Activated naive CD4-positive, alpha-beta T cell treated with anti-CD3 and anti-CD28 coated beads, Interleukin-2, amount 10 ng/mL, durations not matched to agents 7 days and 5 days (primary cell): ENCODE data around the gene ITFG2.

Experiments
- CTCF ChIA-PET: fragments of 350-600 bp; sonication (Branson Sonifier 250); formaldehyde crosslinking; loops from one replicate; lab custom pipeline; 2021; ENCODE audit warnings: antibody characterized with exemption; lab: Charles Lee
- DNase-seq: peaks from one replicate; pipeline ENCODE4 v3.0.0-alpha.2; 2020
- H3K27ac Mint-ChIP-seq: one replicate; pipeline ENCODE4 v1.8.0; 2021; ENCODE audit warnings: mild to moderate bottlenecking, moderate library complexity, mixed read lengths
- H3K27me3 Mint-ChIP-seq: one replicate; pipeline ENCODE4 v1.8.0; 2021; ENCODE audit warnings: mild to moderate bottlenecking, mixed read lengths
- H3K36me3 Mint-ChIP-seq: one replicate; pipeline ENCODE4 v1.8.0; 2021; ENCODE audit warnings: mixed read lengths
- H3K4me1 Mint-ChIP-seq: one replicate; pipeline ENCODE4 v1.8.0; 2021; ENCODE audit warnings: mixed read lengths
- H3K4me3 Mint-ChIP-seq: one replicate; pipeline ENCODE4 v1.8.0; 2021; ENCODE audit warnings: mild to moderate bottlenecking, moderate library complexity, mixed read lengths
- H3K9me3 Mint-ChIP-seq: one replicate; pipeline ENCODE4 v1.8.0; 2021; ENCODE audit warnings: mixed read lengths

ITFG2 gene

GRCh38 chr12:2785017-2785416, 27.5 kb upstream of the ITFG2 start:
- CTCF ChIA-PET, result interaction anchor here (0.9 to 3.8 kb wide), 7 partner anchors 8 to 104 kb away, joined by 3 to 50 read pairs (median 3); no protein-coding TSS in a partner anchor

GRCh38 chr12:2791089-2791488, 21.4 kb upstream of the ITFG2 start:
- Mint-ChIP-seq H3K9me3 (no peaks in the 10 kb centered on the region), H3K27me3 (peaks cover 29% of the 10 kb centered on the region), H3K36me3 (no peaks in the 10 kb centered on the region), H3K4me3 (no peak overlapping the region), H3K27ac (no peak overlapping the region), H3K4me1 (peaks cover 1% of the 10 kb centered on the region)
- no peak for DNase-seq
- CTCF ChIA-PET, result no interaction called here

More at GRCh38 chr12:2785017-2785416, 27.5 kb upstream of the ITFG2 start:
- H3K9me3 Mint-ChIP-seq, result no peaks in the 10 kb centered on the region
- peaks cover 23% of the 10 kb centered on the region for H3K27me3 Mint-ChIP-seq
- no peaks in the 10 kb centered on the region for H3K36me3 Mint-ChIP-seq
- H3K4me1 Mint-ChIP-seq, result peaks cover 8% of the 10 kb centered on the region
- H3K4me3 Mint-ChIP-seq, result no peak overlapping the region
- no peak overlapping the region for H3K27ac Mint-ChIP-seq
- no peak for DNase-seq

GRCh38 chr12:2792671-2793500, 19.6 kb upstream of the ITFG2 start:
- Mint-ChIP-seq H3K27me3 (peaks cover 29% of the 10 kb centered on the region), H3K4me1 (peaks cover 16% of the 10 kb centered on the region), H3K4me3 (peak overlapping the region; percentile 80), H3K27ac (no peak overlapping the region), H3K9me3 (no peaks in the 10 kb centered on the region), H3K36me3 (peaks cover 4% of the 10 kb centered on the region)
- CTCF ChIA-PET, result interaction anchor here (1.0 to 1.1 kb wide), 3 partner anchors 8 to 28 kb away, joined by 3 to 4 read pairs (median 4); no protein-coding TSS in a partner anchor
- DNase-seq, result no peak

GRCh38 chr12:2793561-2793960, 18.9 kb upstream of the ITFG2 start:
- no peaks in the 10 kb centered on the region for H3K9me3 Mint-ChIP-seq
- peaks cover 9% of the 10 kb centered on the region for H3K36me3 Mint-ChIP-seq
- no peak overlapping the region for H3K27ac Mint-ChIP-seq
- CTCF ChIA-PET, result no interaction called here
- peak overlapping the region; percentile 80 for H3K4me3 Mint-ChIP-seq
- peaks cover 29% of the 10 kb centered on the region for H3K27me3 Mint-ChIP-seq
- peaks cover 16% of the 10 kb centered on the region for H3K4me1 Mint-ChIP-seq
- no peak for DNase-seq

GRCh38 chr12:2794191-2794735, 18.2 kb upstream of the ITFG2 start:
- Mint-ChIP-seq H3K27me3 (peaks cover 29% of the 10 kb centered on the region), H3K4me3 (peak overlapping the region; percentile 80), H3K9me3 (no peaks in the 10 kb centered on the region), H3K4me1 (peaks cover 16% of the 10 kb centered on the region), H3K36me3 (peaks cover 15% of the 10 kb centered on the region), H3K27ac (no peak overlapping the region)
- CTCF ChIA-PET, result interaction anchor here (1.1 kb wide), 1 partner anchor 11 kb away, joined by 3 read pairs; no protein-coding TSS in a partner anchor
- no peak for DNase-seq

GRCh38 chr12:2794736-2795289, 17.7 kb upstream of the ITFG2 start, which contains the start of gene FKBP4:
Gene FKBP4 (plus strand): TSS chr12:2794970. CDS start chr12:2795140, 170 bp downstream.
- Mint-ChIP-seq H3K27me3 (peaks cover 29% of the 10 kb centered on the region), H3K27ac (peak within 1 kb of the TSS; percentile 84), H3K36me3 (peaks cover 18% of the 10 kb centered on the region), H3K9me3 (no peaks in the 10 kb centered on the region), H3K4me1 (peaks cover 19% of the 10 kb centered on the region), H3K4me3 (peak within 1 kb of the TSS; percentile 92)
- DNase-seq, result peak; percentile 93
- CTCF ChIA-PET, result interaction anchor here (1.1 to 3.9 kb wide), 2 partner anchors 11 to 19 kb away, joined by 3 to 21 read pairs; partner anchors contain the start of gene ITFG2

- peaks cover 21% of the 10 kb centered on the region for H3K36me3 Mint-ChIP-seq
- H3K9me3 Mint-ChIP-seq, result no peaks in the 10 kb centered on the region
- CTCF ChIA-PET, result interaction anchor here (0.9 to 3.9 kb wide), 4 partner anchors 11 to 84 kb away, joined by 3 to 21 read pairs (median 4); partner anchors contain the start of gene ITFG2
- DNase-seq, result peak; percentile 83
- peak overlapping the region; percentile 92 for H3K4me3 Mint-ChIP-seq
- peaks cover 19% of the 10 kb centered on the region for H3K4me1 Mint-ChIP-seq
- peaks cover 29% of the 10 kb centered on the region for H3K27me3 Mint-ChIP-seq
- H3K27ac Mint-ChIP-seq, result peak overlapping the region; percentile 85
These were observed 16.9 kb upstream of the ITFG2 start for GRCh38 chr12:2795291-2796186.

GRCh38 chr12:2796187-2796666, 16.2 kb upstream of the ITFG2 start:
- Mint-ChIP-seq H3K36me3 (peaks cover 27% of the 10 kb centered on the region), H3K4me1 (peaks cover 19% of the 10 kb centered on the region), H3K9me3 (no peaks in the 10 kb centered on the region), H3K27me3 (peaks cover 26% of the 10 kb centered on the region), H3K4me3 (peak overlapping the region; percentile 92), H3K27ac (peak overlapping the region; percentile 85)
- no peak for DNase-seq
- CTCF ChIA-PET, result interaction anchor here (0.9 to 3.9 kb wide), 3 partner anchors 12 to 84 kb away, joined by 4 to 21 read pairs (median 4); partner anchors contain the start of gene ITFG2

GRCh38 chr12:2797721-2798418, 14.6 kb upstream of the ITFG2 start:
- Mint-ChIP-seq H3K4me3 (peak overlapping the region; percentile 92), H3K27me3 (peaks cover 20% of the 10 kb centered on the region), H3K4me1 (peaks cover 19% of the 10 kb centered on the region), H3K36me3 (peaks cover 37% of the 10 kb centered on the region), H3K27ac (peak overlapping the region; percentile 39), H3K9me3 (no peaks in the 10 kb centered on the region)
- no peak for DNase-seq
- CTCF ChIA-PET, result interaction anchor here (0.9 to 3.9 kb wide), 2 partner anchors 13 to 16 kb away, joined by 4 to 21 read pairs; partner anchors contain the start of gene ITFG2

- no peak overlapping the region for H3K4me3 Mint-ChIP-seq
- H3K4me1 Mint-ChIP-seq, result peaks cover 19% of the 10 kb centered on the region
- no peak for DNase-seq
- no peaks in the 10 kb centered on the region for H3K9me3 Mint-ChIP-seq
- no peaks in the 10 kb centered on the region for H3K27me3 Mint-ChIP-seq
- CTCF ChIA-PET, result interaction anchor here (0.7 to 1.4 kb wide), 3 partner anchors 17 to 117 kb away, joined by 3 to 6 read pairs (median 4); no protein-coding TSS in a partner anchor
- peaks cover 52% of the 10 kb centered on the region for H3K36me3 Mint-ChIP-seq
- H3K27ac Mint-ChIP-seq, result peak overlapping the region; percentile 69
These were observed 12.4 kb upstream of the ITFG2 start for GRCh38 chr12:2800046-2800570.

GRCh38 chr12:2801044-2801783, 11.3 kb upstream of the ITFG2 start:
- CTCF ChIA-PET, result interaction anchor here (1.4 kb wide), 1 partner anchor 118 kb away, joined by 6 read pairs; no protein-coding TSS in a partner anchor
- Mint-ChIP-seq H3K27ac (no peak overlapping the region), H3K27me3 (no peaks in the 10 kb centered on the region), H3K4me3 (no peak overlapping the region), H3K9me3 (no peaks in the 10 kb centered on the region), H3K4me1 (peaks cover 17% of the 10 kb centered on the region), H3K36me3 (peaks cover 56% of the 10 kb centered on the region)
- DNase-seq, result no peak
